HepG2 (cell line): ENCODE results near the gene RASSF7. TPM values are rescaled to one million over a fixed set of nuclear protein-coding genes. Genes with fewer than 3 reads are reported as not detected.
A peak's percentile ranks its signal among the peaks of the same experiment; 100 is the strongest.

Source experiments
- ADNP ChIP-seq: sonication (generic); formaldehyde crosslinking; IDR thresholded peaks from 2 replicates; pipeline ENCODE4 v1.4.0; 2020; ENCODE audit warnings: missing genetic modification reagents
- AKAP8 ChIP-seq: sonication (generic); formaldehyde crosslinking; IDR thresholded peaks from 2 replicates; pipeline ENCODE4 v1.5.1; 2020; ENCODE audit warnings: mild to moderate bottlenecking, missing genetic modification reagents
- CREB1 ChIP-seq, 2 experiments: fragments of 450-650 bp in 1 of 2; IDR thresholded peaks; 2 replicates each; pipeline ENCODE4 v1.6.1; 2016 to 2017; ENCODE audit warnings: control low read depth in 1 of 2, mild to moderate bottlenecking in 1 of 2, missing compliant biosample characterization in 1 of 2, missing genetic modification characterization in 1 of 2
- GPN1 ChIP-seq: sonication (generic); formaldehyde crosslinking; IDR thresholded peaks from 2 replicates; pipeline ENCODE4 v1.5.1; 2020; ENCODE audit warnings: missing genetic modification reagents, borderline replicate concordance
- ISX ChIP-seq: sonication (generic); formaldehyde crosslinking; conservative IDR thresholded peaks from 2 replicates; pipeline ENCODE4 v1.5.0; 2020; ENCODE audit warnings: missing genetic modification reagents
- JARID2 ChIP-seq: sonication (generic); formaldehyde crosslinking; IDR thresholded peaks from 2 replicates; pipeline ENCODE4 v1.8.1; 2023; ENCODE audit warnings: missing genetic modification reagents, inconsistent platforms; ENCODE audit not compliant: insufficient replicate concordance
- KAT8 ChIP-seq: IDR thresholded peaks from 2 replicates; pipeline ENCODE4 v1.6.1; 2016; ENCODE audit warnings: missing genetic modification reagents, missing compliant biosample characterization
- MAFG ChIP-seq: sonication (generic); formaldehyde crosslinking; IDR thresholded peaks from 2 replicates; pipeline ENCODE4 v1.5.1; 2020; ENCODE audit warnings: mild to moderate bottlenecking, missing genetic modification reagents
- MTA3 ChIP-seq: sonication (generic); formaldehyde crosslinking; IDR thresholded peaks from 2 replicates; pipeline ENCODE4 v1.4.0; 2020; ENCODE audit warnings: missing genetic modification reagents
- MXI1 ChIP-seq: IDR thresholded peaks from 3 replicates; pipeline ENCODE4 v1.6.1; 2012; ENCODE audit warnings: low read depth, low read length, inconsistent platforms, borderline replicate concordance
- NPAS2 ChIP-seq: sonication (generic); formaldehyde crosslinking; IDR thresholded peaks from 2 replicates; pipeline ENCODE4 v1.8.0; 2022; ENCODE audit warnings: mild to moderate bottlenecking, missing genetic modification reagents, borderline replicate concordance
- PAX8 ChIP-seq: sonication (generic); formaldehyde crosslinking; IDR thresholded peaks from 2 replicates; pipeline ENCODE4 v1.8.0; 2022; ENCODE audit warnings: mild to moderate bottlenecking, missing genetic modification reagents, borderline replicate concordance
- RXRA ChIP-seq: sonication (generic); formaldehyde crosslinking; IDR thresholded peaks from 2 replicates; pipeline ENCODE4 v1.5.1; 2020; ENCODE audit warnings: missing genetic modification reagents
- THYN1 ChIP-seq: sonication (generic); formaldehyde crosslinking; IDR thresholded peaks from 2 replicates; pipeline ENCODE4 v1.8.1; 2023; ENCODE audit warnings: low read depth, mild to moderate bottlenecking, moderate library complexity, missing genetic modification reagents, borderline replicate concordance
- TOPORS ChIP-seq: sonication (generic); formaldehyde crosslinking; IDR thresholded peaks from 2 replicates; pipeline ENCODE4 v1.8.0; 2023; ENCODE audit warnings: mild to moderate bottlenecking, missing genetic modification reagents
- ZNF589 ChIP-seq: sonication (generic); formaldehyde crosslinking; conservative IDR thresholded peaks from 2 replicates; pipeline ENCODE4 v1.8.0; 2022; ENCODE audit warnings: mild to moderate bottlenecking, moderate library complexity, missing genetic modification reagents
- ZNF629 ChIP-seq: sonication (generic); formaldehyde crosslinking; conservative IDR thresholded peaks from 2 replicates; pipeline ENCODE4 v1.5.0; 2020; ENCODE audit warnings: missing genetic modification reagents
- polyA plus RNA-seq, 8 experiments: library from polyadenylated mRNA; depleted of rRNA in 3 of 8; stranded (reverse) in 7 of 8; unstranded in 1 of 8; fragments of >200 nt; fragmentation: Illumina TruSeq in 4 of 8; extraction: Trizol in 4 of 8; gene quantifications; 2 replicates each; pipeline versions ENCODE4 v1.2.1 to v1.2.3, GENCODE V29; 2011 to 2016; ENCODE audit warnings: low read depth in 4 of 8, missing spikeins in 1 of 8, mixed read lengths in 1 of 8; ENCODE audit not compliant: insufficient read depth in 1 of 8
- total RNA-seq, 5 experiments: library from RNA; depleted of rRNA; stranded (reverse); fragments of >200 nt; fragmentation: Illumina TruSeq; extraction: Trizol; gene quantifications; 2 replicates each; pipeline ENCODE4 v1.2.3, GENCODE V29; 2016; ENCODE audit warnings: low read depth in 1 of 5
- TF ChIP-seq, protein P1 (sequence below): sonication (generic); formaldehyde crosslinking; IDR thresholded peaks from 2 replicates; pipeline ENCODE4 v1.9.0; 2022; ENCODE audit warnings: low read depth, missing genetic modification reagents
- TF ChIP-seq, protein P2 (sequence below): sonication (generic); formaldehyde crosslinking; IDR thresholded peaks from 2 replicates; pipeline ENCODE4 v1.8.0; 2022; ENCODE audit warnings: missing genetic modification reagents, low read depth, mild to moderate bottlenecking, borderline replicate concordance
- TF ChIP-seq, protein P3 (sequence below): sonication (generic); formaldehyde crosslinking; IDR thresholded peaks from 2 replicates; pipeline ENCODE4 v1.9.0; 2021; ENCODE audit warnings: missing genetic modification reagents, borderline replicate concordance
- TF ChIP-seq, protein P4 (sequence below): sonication (generic); formaldehyde crosslinking; IDR thresholded peaks from 2 replicates; pipeline ENCODE4 v1.4.0; 2020; ENCODE audit warnings: mild to moderate bottlenecking, low read depth, missing genetic modification reagents

Gene RASSF7
- total and polyA plus RNA-seq, 2 of the 13 experiments (the other 11 are each of a cell fraction or from before 2014, with no cell fraction given), result 20.2 to 28.6 TPM

DNA sequence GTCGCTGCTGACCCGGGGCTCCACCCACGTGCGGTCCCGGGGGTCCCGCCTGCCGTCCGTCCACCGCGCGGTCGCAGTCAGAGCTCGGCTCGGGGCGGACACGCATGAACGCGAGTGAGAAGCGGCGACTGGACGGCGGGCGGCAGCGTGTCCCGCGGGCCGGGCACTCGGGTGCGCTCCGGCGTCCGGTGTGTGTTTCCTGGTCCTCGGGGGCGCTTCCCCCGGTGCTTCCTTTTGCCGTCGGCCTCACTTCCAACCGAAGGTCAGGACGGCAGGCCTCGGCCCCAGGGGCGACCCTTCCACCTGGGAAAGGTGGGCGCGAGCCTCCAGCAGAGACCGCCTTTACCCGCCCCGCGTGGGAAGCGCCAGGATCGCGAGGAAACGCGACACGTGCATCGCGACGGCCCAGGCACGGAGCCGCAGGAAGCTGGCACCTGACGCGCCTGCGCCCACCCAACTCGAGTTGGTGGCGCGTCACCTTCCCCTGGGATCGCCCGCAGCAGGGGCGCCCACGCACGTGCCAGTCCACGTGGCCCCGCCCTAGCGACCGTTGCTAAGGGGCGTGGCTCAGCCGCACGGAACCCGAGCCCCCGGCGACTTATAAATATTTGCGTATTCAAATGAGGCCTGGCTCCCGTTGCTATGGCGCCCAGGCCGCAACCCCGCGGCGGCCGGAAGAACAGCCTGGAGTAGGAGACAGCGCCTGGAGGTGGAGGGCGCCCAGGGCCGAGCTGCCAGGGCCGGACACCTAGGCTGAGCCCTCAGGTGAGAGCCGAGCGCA lies 23.7 kb upstream of the RASSF7 start, which contains the start of gene LRRC56 (continued):
- TF ChIP-seq, protein P1, sequence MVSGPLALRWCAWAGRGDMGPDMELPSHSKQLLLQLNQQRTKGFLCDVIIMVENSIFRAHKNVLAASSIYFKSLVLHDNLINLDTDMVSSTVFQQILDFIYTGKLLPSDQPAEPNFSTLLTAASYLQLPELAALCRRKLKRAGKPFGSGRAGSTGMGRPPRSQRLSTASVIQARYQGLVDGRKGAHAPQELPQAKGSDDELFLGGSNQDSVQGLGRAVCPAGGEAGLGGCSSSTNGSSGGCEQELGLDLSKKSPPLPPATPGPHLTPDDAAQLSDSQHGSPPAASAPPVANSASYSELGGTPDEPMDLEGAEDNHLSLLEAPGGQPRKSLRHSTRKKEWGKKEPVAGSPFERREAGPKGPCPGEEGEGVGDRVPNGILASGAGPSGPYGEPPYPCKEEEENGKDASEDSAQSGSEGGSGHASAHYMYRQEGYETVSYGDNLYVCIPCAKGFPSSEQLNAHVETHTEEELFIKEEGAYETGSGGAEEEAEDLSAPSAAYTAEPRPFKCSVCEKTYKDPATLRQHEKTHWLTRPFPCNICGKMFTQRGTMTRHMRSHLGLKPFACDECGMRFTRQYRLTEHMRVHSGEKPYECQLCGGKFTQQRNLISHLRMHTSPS (CRISPR knock-in tag), result 0 out of 2 replicates have a peak, but pooled peaks have one; percentile 52
- TF ChIP-seq KAT8 (CRISPR knock-in tag) (no peak), ADNP (CRISPR knock-in tag) (no peak), CREB1 (IDR thresholded peaks at IDR 0.05) (no peak), CREB1 (CRISPR knock-in tag; IDR thresholded peaks at IDR 0.05) (no peak), JARID2 (CRISPR knock-in tag) (peak; percentile 21), THYN1 (CRISPR knock-in tag) (no peak), ISX (CRISPR knock-in tag) (no peak), NPAS2 (no peak), PAX8 (CRISPR knock-in tag) (no peak), GPN1 (0 out of 2 replicates have a peak, but pooled peaks have one; percentile 16), ZNF629 (CRISPR knock-in tag) (no peak), RXRA (CRISPR knock-in tag) (peak; percentile 64; the same call in 1 of the 2 replicates), MTA3 (CRISPR knock-in tag) (no peak), AKAP8 (CRISPR knock-in tag) (peak; percentile 58; the same call in 1 of the 2 replicates), ZNF589 (CRISPR knock-in tag) (peak; percentile 71; the same call in 1 of the 2 replicates), TOPORS (CRISPR knock-in tag) (no peak), MAFG (CRISPR knock-in tag) (no peak), MXI1 (peak; percentile 96)
- TF ChIP-seq, protein P2, sequence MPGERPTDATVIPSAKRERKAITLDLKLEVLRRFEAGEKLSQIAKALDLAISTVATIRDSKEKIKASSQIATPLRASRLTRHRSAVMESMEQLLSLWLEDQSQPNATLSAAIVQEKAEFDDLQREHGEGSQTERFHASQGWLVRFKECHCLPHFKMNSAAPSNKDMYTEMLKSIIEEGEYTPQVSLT (CRISPR knock-in tag), result no peak
- TF ChIP-seq, protein P3, sequence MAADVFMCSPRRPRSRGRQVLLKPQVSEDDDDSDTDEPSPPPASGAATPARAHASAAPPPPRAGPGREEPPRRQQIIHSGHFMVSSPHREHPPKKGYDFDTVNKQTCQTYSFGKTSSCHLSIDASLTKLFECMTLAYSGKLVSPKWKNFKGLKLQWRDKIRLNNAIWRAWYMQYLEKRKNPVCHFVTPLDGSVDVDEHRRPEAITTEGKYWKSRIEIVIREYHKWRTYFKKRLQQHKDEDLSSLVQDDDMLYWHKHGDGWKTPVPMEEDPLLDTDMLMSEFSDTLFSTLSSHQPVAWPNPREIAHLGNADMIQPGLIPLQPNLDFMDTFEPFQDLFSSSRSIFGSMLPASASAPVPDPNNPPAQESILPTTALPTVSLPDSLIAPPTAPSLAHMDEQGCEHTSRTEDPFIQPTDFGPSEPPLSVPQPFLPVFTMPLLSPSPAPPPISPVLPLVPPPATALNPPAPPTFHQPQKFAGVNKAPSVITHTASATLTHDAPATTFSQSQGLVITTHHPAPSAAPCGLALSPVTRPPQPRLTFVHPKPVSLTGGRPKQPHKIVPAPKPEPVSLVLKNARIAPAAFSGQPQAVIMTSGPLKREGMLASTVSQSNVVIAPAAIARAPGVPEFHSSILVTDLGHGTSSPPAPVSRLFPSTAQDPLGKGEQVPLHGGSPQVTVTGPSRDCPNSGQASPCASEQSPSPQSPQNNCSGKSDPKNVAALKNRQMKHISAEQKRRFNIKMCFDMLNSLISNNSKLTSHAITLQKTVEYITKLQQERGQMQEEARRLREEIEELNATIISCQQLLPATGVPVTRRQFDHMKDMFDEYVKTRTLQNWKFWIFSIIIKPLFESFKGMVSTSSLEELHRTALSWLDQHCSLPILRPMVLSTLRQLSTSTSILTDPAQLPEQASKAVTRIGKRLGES, result no peak
- TF ChIP-seq, protein P4, sequence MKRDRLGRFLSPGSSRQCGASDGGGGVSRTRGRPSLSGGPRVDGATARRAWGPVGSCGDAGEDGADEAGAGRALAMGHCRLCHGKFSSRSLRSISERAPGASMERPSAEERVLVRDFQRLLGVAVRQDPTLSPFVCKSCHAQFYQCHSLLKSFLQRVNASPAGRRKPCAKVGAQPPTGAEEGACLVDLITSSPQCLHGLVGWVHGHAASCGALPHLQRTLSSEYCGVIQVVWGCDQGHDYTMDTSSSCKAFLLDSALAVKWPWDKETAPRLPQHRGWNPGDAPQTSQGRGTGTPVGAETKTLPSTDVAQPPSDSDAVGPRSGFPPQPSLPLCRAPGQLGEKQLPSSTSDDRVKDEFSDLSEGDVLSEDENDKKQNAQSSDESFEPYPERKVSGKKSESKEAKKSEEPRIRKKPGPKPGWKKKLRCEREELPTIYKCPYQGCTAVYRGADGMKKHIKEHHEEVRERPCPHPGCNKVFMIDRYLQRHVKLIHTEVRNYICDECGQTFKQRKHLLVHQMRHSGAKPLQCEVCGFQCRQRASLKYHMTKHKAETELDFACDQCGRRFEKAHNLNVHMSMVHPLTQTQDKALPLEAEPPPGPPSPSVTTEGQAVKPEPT (CRISPR knock-in tag), result no peak
